T-helper 1 cell treated with Interleukin-12 subunit alpha and Interleukin-12 subunit beta and Interleukin-4 antibody, amounts not matched to agents 30 ng/mL and 1 ng/mL, for 36 hours (primary cell): ENCODE results near the gene TRIB2. TPM values are rescaled to one million over a fixed set of nuclear protein-coding genes. Genes with fewer than 3 reads are reported as not detected.

Experiments used
- intact Hi-C: fragments of 100-400 bp; cut with micrococcal nuclease; formaldehyde crosslinking; loops from one replicate; pipeline ENCODE4 v1.15.1; 2024
- total RNA-seq: library from RNA; stranded (reverse); gene quantifications from 2 replicates; pipeline ENCODE4 v1.2.3, GENCODE V29; 2022

Gene TRIB2
- total RNA-seq, 1 donor from 2014 or later: 38.1 TPM

- intact Hi-C loops: no loop called here
Measured at GRCh38 chr2:12697617-12698016, 19.1 kb upstream of the TRIB2 start.

DNA sequence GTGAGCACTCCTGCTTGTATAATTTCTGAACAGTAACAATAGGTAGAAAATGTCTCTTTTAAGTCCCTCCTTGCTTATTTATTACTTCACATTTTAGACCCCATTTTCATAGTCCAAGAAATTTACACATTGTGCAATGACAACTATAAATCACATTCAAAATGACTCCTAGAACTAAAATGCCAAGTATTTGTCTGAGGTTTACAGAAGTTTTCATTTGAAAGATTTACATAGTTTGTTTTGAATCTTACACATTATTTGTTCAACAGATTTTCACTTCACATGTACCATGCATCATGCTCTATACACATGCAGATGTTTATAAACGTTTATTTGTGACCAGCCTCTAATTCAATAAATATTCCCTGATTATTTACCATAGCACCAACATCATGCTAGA lies 15.7 kb upstream of the TRIB2 start:
- intact Hi-C loops: no loop called here

DNA sequence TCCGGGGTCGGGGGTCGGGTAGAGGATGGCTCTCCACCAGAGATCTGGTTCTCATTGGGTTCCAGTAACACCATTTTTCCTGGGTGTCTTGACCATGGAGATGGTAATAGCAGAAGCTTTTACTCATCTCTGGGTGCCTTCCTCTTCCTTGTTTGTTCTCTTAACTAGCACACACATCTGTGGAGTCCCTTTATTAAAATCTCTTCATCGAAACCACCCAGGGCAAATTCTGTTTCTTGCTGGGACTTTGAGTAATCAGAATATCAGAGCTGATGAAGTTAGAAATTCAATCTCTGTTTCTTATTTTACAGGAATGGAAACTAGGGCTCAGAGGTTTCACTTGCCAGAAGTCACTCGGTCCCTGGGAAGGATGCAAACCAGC lies 15.0 kb upstream of the TRIB2 start:
- intact Hi-C loops: no loop called here

DNA sequence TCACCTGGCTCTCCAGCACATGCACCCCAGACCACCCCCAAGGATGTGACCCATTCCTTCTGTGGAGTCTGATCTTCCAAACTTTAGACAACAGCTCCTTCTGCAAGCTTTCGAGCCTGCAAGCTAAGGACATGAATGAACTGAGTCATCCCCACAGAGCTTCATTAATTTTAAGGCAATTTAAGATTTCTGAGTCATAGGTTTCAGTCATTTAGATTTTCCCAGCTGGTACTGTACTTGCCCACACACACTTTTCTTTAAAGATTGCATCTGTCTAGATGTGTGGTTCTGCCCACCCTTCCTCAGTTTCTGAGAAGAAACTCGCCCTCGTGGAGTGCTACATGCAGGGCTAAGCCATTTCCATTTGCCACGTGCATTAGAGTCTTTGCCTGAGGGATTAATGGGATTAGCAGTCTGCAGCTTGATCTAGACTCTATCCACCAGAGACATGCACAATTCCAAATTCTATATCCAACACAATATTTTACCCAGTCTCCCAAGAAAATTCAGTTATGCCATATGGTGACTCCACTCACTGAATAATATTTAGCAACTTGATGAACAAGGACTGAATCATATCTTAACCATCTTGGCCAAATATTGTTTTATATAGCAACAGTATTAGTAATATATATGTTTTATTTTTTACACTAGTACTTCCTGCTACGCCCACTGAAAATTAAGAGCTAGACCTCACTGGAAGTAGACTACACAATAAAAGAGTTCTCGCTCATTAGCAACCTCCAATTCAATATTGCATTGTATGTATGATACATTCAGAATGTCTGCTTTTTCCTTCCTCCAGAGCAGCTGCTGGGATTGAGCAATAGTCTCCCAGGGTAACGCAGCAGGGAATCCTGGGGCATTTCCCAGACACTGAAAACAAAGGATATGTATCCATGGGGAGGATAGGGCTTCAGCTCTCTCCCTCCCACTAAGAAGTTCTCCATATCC lies 14.3 kb upstream of the TRIB2 start:
- intact Hi-C loops: no loop called here

DNA sequence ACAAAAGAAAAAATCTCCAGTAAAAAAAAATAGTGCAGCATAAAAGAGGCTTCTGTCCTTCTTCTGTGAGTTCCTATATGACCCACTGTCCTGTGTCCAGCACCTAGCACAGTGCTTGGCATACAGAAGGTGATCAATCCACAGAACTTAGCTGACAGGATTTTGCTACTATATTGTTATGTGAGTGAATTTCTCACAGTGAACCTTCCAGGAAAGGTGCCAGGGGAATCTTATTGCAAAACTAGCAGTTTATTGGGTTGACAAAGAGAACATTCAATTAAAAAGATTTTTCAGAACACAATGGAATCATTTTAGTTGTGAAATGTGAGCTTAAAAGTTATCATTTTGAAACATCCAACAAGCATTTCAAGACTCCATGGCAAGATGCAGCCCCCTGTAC lies 12.4 kb upstream of the TRIB2 start:
- intact Hi-C loops: no loop called here

DNA sequence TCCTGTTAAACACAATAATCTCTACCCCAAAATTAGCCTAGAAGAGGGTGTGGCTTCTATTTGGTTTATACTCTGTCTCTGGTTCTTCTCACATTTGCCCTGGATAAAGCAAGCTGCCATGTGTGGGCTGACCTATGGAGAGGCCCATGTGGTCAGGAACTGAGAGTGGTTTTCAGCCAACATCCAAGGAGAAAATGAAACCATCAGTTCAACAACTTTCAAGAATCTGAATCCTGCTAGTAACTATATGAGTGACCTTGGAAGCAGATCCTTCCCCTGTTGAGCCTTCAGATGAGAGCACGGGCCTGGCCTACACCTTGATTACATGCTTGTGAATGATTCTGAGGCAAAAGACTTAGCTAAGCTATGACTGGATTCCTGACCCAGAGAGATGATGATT lies 11.5 kb upstream of the TRIB2 start:
- intact Hi-C loops: no loop called here

DNA sequence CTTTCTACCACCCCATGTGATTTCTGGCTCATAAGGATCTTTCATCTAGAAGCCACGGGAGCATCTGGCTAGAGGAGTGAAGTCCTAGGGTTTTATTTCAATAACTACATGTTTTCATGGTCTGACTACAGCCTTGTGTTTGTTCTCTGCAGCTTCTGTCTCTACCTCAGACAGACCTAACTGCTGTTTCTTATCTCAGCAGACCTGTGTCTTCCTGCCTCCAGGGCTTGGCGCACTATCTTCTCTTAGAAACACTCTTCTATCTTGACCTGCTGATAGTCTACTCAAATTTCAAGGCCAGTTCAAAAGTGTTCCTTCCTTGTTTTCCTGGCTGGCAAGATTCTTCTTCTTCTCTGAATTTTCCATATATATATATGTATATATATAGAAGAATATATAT lies 11.0 kb upstream of the TRIB2 start:
- intact Hi-C loops: no loop called here

GRCh38 chr2:12708508-12709206 lies 8.1 kb upstream of the TRIB2 start:
- intact Hi-C loops: loop anchor here (1.0 to 2.0 kb wide), 3 partner anchors 9 to 414 kb away; no protein-coding TSS in a partner anchor

DNA sequence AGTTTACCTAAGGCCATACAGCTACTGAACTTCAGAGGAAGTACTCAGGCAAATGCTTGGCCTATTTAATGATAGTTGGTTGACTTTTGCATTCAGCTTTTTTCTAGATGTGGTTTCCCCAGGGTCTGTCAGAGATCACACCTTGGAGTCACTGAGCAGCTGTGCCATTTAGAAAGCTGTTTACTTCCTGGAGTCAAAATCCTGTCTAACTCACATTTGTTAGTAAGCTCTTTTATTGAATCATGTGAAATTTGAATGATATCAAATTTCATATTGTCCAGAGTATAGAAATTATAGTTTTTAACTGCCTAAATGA lies 7.6 kb upstream of the TRIB2 start:
- intact Hi-C loops: loop anchor here (1.0 to 2.0 kb wide), 3 partner anchors 8 to 414 kb away; no protein-coding TSS in a partner anchor

DNA sequence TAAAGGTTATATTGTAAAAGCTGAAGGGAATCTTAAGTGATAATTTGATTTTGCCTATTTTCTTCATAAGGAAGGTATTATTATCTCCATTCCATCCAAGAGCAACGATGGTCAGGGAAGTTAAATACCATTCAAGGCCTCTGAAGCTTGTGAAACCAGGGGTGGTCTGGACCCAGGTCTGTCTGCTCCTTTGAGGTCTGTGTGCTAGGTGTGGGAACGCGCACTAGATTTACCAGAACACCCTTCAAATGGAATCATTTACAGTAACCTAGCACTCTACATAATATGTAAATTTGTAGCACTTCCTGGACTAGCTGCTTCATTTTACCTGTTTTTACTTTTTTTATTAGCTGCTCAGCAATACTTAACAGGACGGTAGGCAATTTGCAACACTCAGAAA lies 6.4 kb upstream of the TRIB2 start:
- intact Hi-C loops: loop anchor here (10.0 kb wide), 2 partner anchors 1246 to 1366 kb away; partner anchors contain the start of genes E2F6 and ROCK2

DNA sequence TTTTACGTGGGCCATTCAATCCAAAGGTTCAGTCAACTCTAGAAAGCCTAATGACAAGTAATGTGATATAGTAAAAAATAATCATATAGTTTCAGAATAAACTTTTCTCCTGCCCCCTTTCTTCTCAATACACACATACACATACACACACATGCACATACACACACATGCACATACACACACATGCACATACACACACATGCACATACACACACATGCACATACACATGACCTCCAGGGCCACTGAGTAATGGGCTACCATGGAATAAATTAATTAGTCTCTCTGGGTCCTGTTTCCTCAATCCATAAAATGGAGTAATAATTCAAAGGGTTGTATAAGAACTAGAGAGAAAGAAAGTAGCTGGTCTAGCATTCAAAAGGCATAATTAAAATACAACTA lies 5.4 kb upstream of the TRIB2 start:
- intact Hi-C loops: loop anchor here (10.0 kb wide), 2 partner anchors 1247 to 1367 kb away; partner anchors contain the start of genes E2F6 and ROCK2

- intact Hi-C loops: loop anchor here (10.0 kb wide), 2 partner anchors 1248 to 1368 kb away; partner anchors contain the start of genes E2F6 and ROCK2
Measured at GRCh38 chr2:12712881-12713280, 3.9 kb upstream of the TRIB2 start.

- intact Hi-C loops: loop anchor here (5.0 to 10.0 kb wide), 5 partner anchors 282 to 1370 kb away; partner anchors contain the start of genes E2F6 and ROCK2
Measured at GRCh38 chr2:12714391-12715221, 2.1 kb upstream of the TRIB2 start.

- intact Hi-C loops: loop anchor here (1.0 to 10.0 kb wide), 21 partner anchors 141 to 1560 kb away; partner anchors contain the start of genes E2F6, ROCK2 and SLC66A3
Measured at GRCh38 chr2:12715258-12716031, 1.3 kb upstream of the TRIB2 start.

GRCh38 chr2:12716032-12716281 lies 779 bp upstream of the TRIB2 start:
- intact Hi-C loops: loop anchor here (1.0 to 10.0 kb wide), 21 partner anchors 141 to 1561 kb away; partner anchors contain the start of genes E2F6, ROCK2 and SLC66A3

DNA sequence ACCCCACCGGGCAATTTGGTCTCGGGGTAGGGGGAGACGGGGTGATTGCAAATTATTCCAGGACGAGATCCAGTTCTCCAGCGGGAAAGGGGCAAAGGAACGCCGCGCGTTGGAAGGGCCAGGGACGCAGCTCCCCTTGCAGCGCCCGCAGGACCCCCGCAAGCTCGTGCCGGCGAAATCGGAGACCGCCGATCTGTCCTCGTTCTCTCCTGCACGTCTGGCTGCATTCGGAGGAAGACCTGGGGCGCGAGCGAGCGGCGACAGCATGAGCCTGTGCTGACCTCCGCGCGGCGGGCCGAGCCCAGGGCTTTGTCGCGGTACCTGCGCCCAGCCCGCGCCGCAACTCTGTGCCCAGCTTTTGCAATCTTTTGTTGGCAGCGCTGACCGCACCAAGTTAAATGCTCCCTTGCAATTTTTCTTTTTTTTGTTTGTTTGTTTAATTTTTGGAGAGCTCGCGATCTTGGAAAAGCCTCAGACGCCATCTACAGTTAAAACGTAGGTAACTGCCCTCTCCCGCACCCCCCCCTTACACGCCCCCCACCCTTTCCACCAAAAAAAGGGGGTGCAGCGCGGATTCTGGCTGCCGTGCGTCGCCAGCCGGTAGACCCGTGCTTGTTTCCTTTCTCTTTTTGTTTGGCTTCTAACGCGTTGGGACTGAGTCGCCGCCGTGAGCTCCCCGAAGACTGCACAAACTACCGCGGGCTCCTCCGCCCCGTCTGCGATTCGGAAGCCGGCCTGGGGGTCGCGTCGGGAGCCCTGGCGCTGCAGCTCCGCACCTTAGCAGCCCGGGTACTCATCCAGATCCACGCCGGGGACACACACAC lies 667 bp downstream of the TRIB2 start:
- intact Hi-C loops: loop anchor here (1.0 to 10.0 kb wide), 13 partner anchors 8 to 1373 kb away; partner anchors contain the start of genes E2F6 and ROCK2

DNA sequence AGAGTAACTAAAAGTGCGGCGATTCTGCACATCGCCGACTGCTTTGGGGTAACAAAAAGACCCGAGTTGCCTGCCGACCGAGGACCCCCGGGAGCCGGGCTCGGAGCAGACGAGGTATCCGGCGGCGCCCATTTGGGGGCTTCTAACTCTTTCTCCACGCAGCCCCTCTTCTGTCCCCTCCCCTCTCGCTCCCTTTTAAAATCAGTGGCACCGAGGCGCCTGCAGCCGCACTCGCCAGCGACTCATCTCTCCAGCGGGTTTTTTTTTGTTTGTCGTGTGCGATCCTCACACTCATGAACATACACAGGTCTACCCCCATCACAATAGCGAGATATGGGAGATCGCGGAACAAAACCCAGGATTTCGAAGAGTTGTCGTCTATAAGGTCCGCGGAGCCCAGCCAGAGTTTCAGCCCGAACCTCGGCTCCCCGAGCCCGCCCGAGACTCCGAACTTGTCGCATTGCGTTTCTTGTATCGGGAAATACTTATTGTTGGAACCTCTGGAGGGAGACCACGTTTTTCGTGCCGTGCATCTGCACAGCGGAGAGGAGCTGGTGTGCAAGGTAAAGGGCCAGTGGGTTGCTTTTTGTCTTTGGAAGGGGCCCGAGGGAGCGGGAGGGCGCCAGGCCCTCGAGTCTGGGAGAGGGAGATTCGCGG lies 1.4 kb downstream of the TRIB2 start:
- intact Hi-C loops: loop anchor here (1.0 to 10.0 kb wide), 6 partner anchors 247 to 1373 kb away; partner anchors contain the start of genes E2F6 and ROCK2

GRCh38 chr2:12718711-12719399 lies 2.1 kb downstream of the TRIB2 start:
- intact Hi-C loops: loop anchor here (1.0 to 10.0 kb wide), 6 partner anchors 246 to 1374 kb away; partner anchors contain the start of genes E2F6 and ROCK2
